Body of pancreas (tissue), 4 donors: ENCODE measurements around the gene SNPH. TPM values are rescaled to one million over a fixed set of nuclear protein-coding genes. Genes with fewer than 3 reads are reported as not detected.

Experiments
- ATAC-seq: fragments of 150-250 bp; one replicate; pipeline ENCODE4 v1.9.1; 2016
- DNase-seq, 4 donors: peaks; one replicate each; pipeline ENCODE4 v3.0.0-alpha.2; 2019
- H3K27ac ChIP-seq, 4 donors: fragments of 200-600 bp; sonication (generic); 1 replicate in 3 of 4; 2 replicates in 1 of 4; pipeline versions ENCODE4 v1.5.1 to v1.6.1; 2016 to 2019; ENCODE audit warnings: mild to moderate bottlenecking in 1 of 4, mixed read lengths in 1 of 4, moderate library complexity in 1 of 4
- H3K27me3 ChIP-seq, 2 donors: fragments of 200-600 bp; sonication (generic); one replicate each; pipeline ENCODE4 v1.6.0; 2016; ENCODE audit warnings: mild to moderate bottlenecking in 1 of 2
- H3K36me3 ChIP-seq, 2 donors: fragments of 200-600 bp; sonication (generic); replicated peaks in 1 of 2; 2 replicates each; pipeline ENCODE4 v1.5.1; 2016; ENCODE audit warnings: low read depth in 2 of 2; ENCODE audit not compliant: insufficient read depth in 1 of 2
- H3K4me1 ChIP-seq: fragments of 200-600 bp; sonication (generic); one replicate; pipeline ENCODE4 v1.6.0; 2016
- H3K4me3 ChIP-seq, 2 donors: fragments of 200-600 bp; sonication (generic); 1 replicate in 1 of 2; 2 replicates in 1 of 2; pipeline ENCODE4 v1.5.1; 2016 to 2019
- H3K9me3 ChIP-seq, 3 donors: fragments of 200-600 bp; sonication (generic); 1 replicate in 2 of 3; 2 replicates in 1 of 3; pipeline ENCODE4 v1.5.1; 2016
- POLR2A ChIP-seq, 3 donors: fragments of 450-650 bp; IDR thresholded peaks; one replicate each; pipeline ENCODE4 v1.6.1; 2016; ENCODE audit warnings: antibody characterized with exemption in 3 of 3, mild to moderate bottlenecking in 2 of 3
- WGBS, 2 donors: methylation state at CpG; one replicate each; pipeline ENCODE4 v1.1.5; 2017; 5-methylcytosine and 5-hydroxymethylcytosine counted together
- intact Hi-C: fragments of 100-400 bp; cut with DNase I; formaldehyde crosslinking; loops from one replicate; pipeline ENCODE4 v1.15.1; 2023
- total RNA-seq, 2 donors: library from RNA; depleted of rRNA; stranded (reverse); fragments of >200 nt; gene quantifications; one replicate each; pipeline ENCODE4 v1.1.0, GENCODE V29; 2016
- TF ChIP-seq, protein P1 (sequence below), 7 experiments: fragments of 450-650 bp in 4 of 7; fragments of 200-600 bp in 3 of 7; sonication (generic) in 3 of 7; IDR thresholded peaks; one replicate each; pipeline ENCODE4 v1.5.1; 2016 to 2019; ENCODE audit warnings: antibody characterized with exemption in 7 of 7

Gene SNPH
- total RNA-seq, 2 donors from 2014 or later, result 3.3 to 3.4 TPM

GRCh38 chr20:1323830-1324597 is 57.9 kb downstream of the SNPH start:
- peak overlapping the region in 1 of 4 donors; percentile 58 for H3K27ac ChIP-seq
- DNase-seq (peak in 1 of 4 donors; percentile 8), ATAC-seq (no peak)
- no peaks in the 10 kb centered on the region for H3K36me3 ChIP-seq
- H3K4me3 ChIP-seq, result no peak overlapping the region
- no peaks in the 10 kb centered on the region for H3K9me3 ChIP-seq
- peaks cover 36% of the 10 kb centered on the region for H3K4me1 ChIP-seq
- intact Hi-C loops, result no loop called here
- 71 to 77% methylated on average over 12 of the region's 12 CpGs for WGBS, 2 donors
- no peaks in the 10 kb centered on the region for H3K27me3 ChIP-seq
- TF ChIP-seq, protein P1, sequence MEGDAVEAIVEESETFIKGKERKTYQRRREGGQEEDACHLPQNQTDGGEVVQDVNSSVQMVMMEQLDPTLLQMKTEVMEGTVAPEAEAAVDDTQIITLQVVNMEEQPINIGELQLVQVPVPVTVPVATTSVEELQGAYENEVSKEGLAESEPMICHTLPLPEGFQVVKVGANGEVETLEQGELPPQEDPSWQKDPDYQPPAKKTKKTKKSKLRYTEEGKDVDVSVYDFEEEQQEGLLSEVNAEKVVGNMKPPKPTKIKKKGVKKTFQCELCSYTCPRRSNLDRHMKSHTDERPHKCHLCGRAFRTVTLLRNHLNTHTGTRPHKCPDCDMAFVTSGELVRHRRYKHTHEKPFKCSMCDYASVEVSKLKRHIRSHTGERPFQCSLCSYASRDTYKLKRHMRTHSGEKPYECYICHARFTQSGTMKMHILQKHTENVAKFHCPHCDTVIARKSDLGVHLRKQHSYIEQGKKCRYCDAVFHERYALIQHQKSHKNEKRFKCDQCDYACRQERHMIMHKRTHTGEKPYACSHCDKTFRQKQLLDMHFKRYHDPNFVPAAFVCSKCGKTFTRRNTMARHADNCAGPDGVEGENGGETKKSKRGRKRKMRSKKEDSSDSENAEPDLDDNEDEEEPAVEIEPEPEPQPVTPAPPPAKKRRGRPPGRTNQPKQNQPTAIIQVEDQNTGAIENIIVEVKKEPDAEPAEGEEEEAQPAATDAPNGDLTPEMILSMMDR (IDR thresholded peaks at IDR 0.05), result no peak
- TF ChIP-seq POLR2A (IDR thresholded peaks at IDR 0.05), result no peak

- peak overlapping the region in 1 of 2 donors; percentile 40 for H3K4me3 ChIP-seq
- ATAC-seq (peak; percentile 4), DNase-seq (peak in 2 of 4 donors; percentile 12 to 15)
- H3K36me3 ChIP-seq, result no peaks in the 10 kb centered on the region
- no peaks in the 10 kb centered on the region for H3K9me3 ChIP-seq
- H3K27me3 ChIP-seq, result no peaks in the 10 kb centered on the region
- H3K27ac ChIP-seq, result peak overlapping the region in 3 of 4 donors; percentile 91 to 95 (median 93)
- no peak for TF ChIP-seq POLR2A (IDR thresholded peaks at IDR 0.05)
- TF ChIP-seq, protein P1 (IDR thresholded peaks at IDR 0.05), result no peak
- peaks cover 43% of the 10 kb centered on the region for H3K4me1 ChIP-seq
- WGBS, 2 donors, result 23 to 27% methylated on average over 15 of the region's 15 CpGs
- intact Hi-C loops, result no loop called here
Observed at GRCh38 chr20:1324598-1325172, 58.6 kb downstream of the SNPH start.

DNA sequence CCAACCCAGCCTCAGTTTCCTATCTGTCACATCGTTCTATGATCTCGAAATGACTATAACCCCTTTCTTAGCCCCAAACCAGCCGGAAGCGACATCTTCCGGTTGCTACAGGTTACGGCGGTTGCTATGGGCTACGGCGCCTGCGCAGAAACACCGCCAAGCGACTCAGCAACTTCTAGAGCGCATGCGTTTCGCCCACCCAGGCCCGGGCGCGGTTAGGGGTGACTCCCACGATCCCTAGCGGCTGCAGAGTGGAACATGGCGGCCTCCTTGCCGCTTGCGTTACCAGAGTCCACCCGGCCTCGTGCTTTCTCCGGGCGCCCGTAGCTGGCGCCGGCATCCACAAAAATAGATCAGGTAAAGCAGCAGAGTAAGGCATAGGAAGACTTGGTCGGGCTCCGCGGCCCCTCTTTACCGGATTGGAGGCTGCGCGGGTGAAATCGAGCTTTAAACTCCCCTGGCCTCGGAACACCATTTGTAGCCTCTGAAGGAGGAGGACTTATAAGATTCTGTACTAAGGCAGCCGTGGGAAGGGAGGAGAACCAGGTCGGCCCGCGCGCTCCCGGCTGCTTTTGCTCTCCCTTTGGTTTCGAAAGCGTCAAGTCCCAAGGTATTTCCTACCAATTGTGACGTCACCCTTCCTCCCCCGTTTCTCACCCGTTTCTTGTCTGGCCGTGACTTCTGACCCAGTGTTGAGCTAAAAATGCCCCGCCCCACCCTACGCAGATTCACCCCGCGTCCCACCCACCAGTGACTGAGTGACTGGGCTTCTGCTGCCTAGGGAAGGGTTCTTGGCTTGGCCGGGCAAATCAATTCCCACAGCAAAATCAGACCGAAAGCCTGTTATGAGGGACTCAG is 59.3 kb downstream of the SNPH start:
- Histone ChIP-seq H3K36me3 (no peaks in the 10 kb centered on the region), H3K4me3 (peak overlapping the region; percentile 40 to 55), H3K27me3 (no peaks in the 10 kb centered on the region), H3K9me3 (no peaks in the 10 kb centered on the region), H3K27ac (peak overlapping the region; percentile 88 to 95 (median 92)), H3K4me1 (peaks cover 50% of the 10 kb centered on the region)
- ATAC-seq, result peak; percentile 82
- peak; percentile 89 to 98 (median 97) for TF ChIP-seq POLR2A (IDR thresholded peaks at IDR 0.05)
- TF ChIP-seq, protein P1 (IDR thresholded peaks at IDR 0.05), result peak in 4 of 7 experiments; percentile 36 to 42 (median 39)
- WGBS, 2 donors, result 0 to 1% methylated on average over 26 to 56 of the region's 56 CpGs
- intact Hi-C loops, result no loop called here
- peak; percentile 97 to 98 (median 98) for DNase-seq

- DNase-seq (peak; percentile 0 to 30 (median 15)), ATAC-seq (no peak)
- Histone ChIP-seq H3K36me3 (no peaks in the 10 kb centered on the region), H3K27me3 (no peaks in the 10 kb centered on the region), H3K9me3 (no peaks in the 10 kb centered on the region), H3K4me1 (peaks cover 59% of the 10 kb centered on the region), H3K27ac (peak overlapping the region; percentile 88 to 95 (median 92)), H3K4me3 (peak overlapping the region; percentile 40 to 55)
- intact Hi-C loops, result no loop called here
- TF ChIP-seq, protein P1 (IDR thresholded peaks at IDR 0.05), result no peak
- TF ChIP-seq POLR2A (IDR thresholded peaks at IDR 0.05), result no peak
- 27 to 30% methylated on average over 9 to 10 of the region's 10 CpGs for WGBS, 2 donors
Observed at GRCh38 chr20:1326031-1326930, 60.2 kb downstream of the SNPH start.
